Endodermal cell (in vitro differentiated cells): Measurements from ENCODE around the gene CNTF. TPM values are rescaled to one million over a fixed set of nuclear protein-coding genes. Genes with fewer than 3 reads are reported as not detected.

ENCODE experiments used
- DNase-seq: peaks from one replicate; pipeline ENCODE4 v3.0.0-alpha.2; 2017
- H3K27ac ChIP-seq: 2 replicates; pipeline ENCODE4 v1.5.1; 2013; ENCODE audit warnings: mild to moderate bottlenecking, low read depth, low read length, moderate library complexity
- H3K27me3 ChIP-seq: 2 replicates; pipeline ENCODE4 v1.6.1; 2013; ENCODE audit warnings: mild to moderate bottlenecking, low read length, moderate library complexity; ENCODE audit not compliant: insufficient read depth, control insufficient read depth, poor library complexity, severe bottlenecking
- H3K36me3 ChIP-seq: 2 replicates; pipeline ENCODE4 v1.7.0; 2013; ENCODE audit warnings: mild to moderate bottlenecking, low read length, moderate library complexity; ENCODE audit not compliant: control insufficient read depth, insufficient read depth
- H3K4me1 ChIP-seq: one replicate; pipeline ENCODE4 v1.7.0; 2013; ENCODE audit warnings: low read length; ENCODE audit not compliant: control insufficient read depth, insufficient read depth
- H3K4me3 ChIP-seq: 2 replicates; pipeline ENCODE4 v1.5.1; 2013; ENCODE audit warnings: mild to moderate bottlenecking, low read length, moderate library complexity
- H3K9ac ChIP-seq: 2 replicates; pipeline ENCODE4 v1.6.1; 2013; ENCODE audit warnings: mild to moderate bottlenecking, low read length, moderate library complexity; ENCODE audit not compliant: poor library complexity, severe bottlenecking; ENCODE audit errors: extremely low read depth
- H3K9me3 ChIP-seq: 2 replicates; pipeline ENCODE4 v1.6.1; 2013; ENCODE audit warnings: mild to moderate bottlenecking, low read length, moderate library complexity; ENCODE audit not compliant: control insufficient read depth
- H3K27ac Mint-ChIP-seq: 2 replicates; pipeline ENCODE4 v1.8.0; 2020; ENCODE audit warnings: mixed read lengths
- H3K27me3 Mint-ChIP-seq: 2 replicates; pipeline ENCODE4 v1.8.0; 2021; ENCODE audit warnings: mild to moderate bottlenecking, mixed read lengths; ENCODE audit not compliant: insufficient read depth
- H3K36me3 Mint-ChIP-seq: 2 replicates; pipeline ENCODE4 v1.8.0; 2020; ENCODE audit warnings: low read depth, mixed read lengths
- H3K4me1 Mint-ChIP-seq: 2 replicates; pipeline ENCODE4 v1.8.0; 2020; ENCODE audit warnings: mixed read lengths
- H3K4me3 Mint-ChIP-seq: 2 replicates; pipeline ENCODE4 v1.8.0; 2020; ENCODE audit warnings: mild to moderate bottlenecking, moderate library complexity, mixed read lengths
- H3K9me3 Mint-ChIP-seq: 2 replicates; pipeline ENCODE4 v1.8.0; 2020; ENCODE audit warnings: mild to moderate bottlenecking, mixed read lengths
- WGBS, 2 experiments: methylation state at CpG; one replicate each; pipeline versions ENCODE4 v1.1.5 to v1.1.7; 2013; ENCODE audit warnings: missing lambda C conversion rate in 2 of 2, mixed read lengths in 1 of 2; ENCODE audit not compliant: insufficient coverage in 1 of 2, insufficient read length in 1 of 2; 5-methylcytosine and 5-hydroxymethylcytosine counted together
- total RNA-seq, 2 donors: library from RNA; stranded (reverse); fragmentation: NEBNext Ultra II Directional in 1 of 2; extraction: Animal tissue kit (Norgen Biotek cat#: 25700) in 1 of 2; gene quantifications; 2 replicates in 1 of 2; 3 replicates in 1 of 2; pipeline ENCODE4 v1.2.1, GENCODE V29; 2021
- TF ChIP-seq, protein P1 (sequence below): fragments of 200-600 bp; sonication (generic); conservative IDR thresholded peaks from 2 replicates; pipeline ENCODE4 v1.5.0; 2021; ENCODE audit warnings: antibody characterized with exemption, mild to moderate bottlenecking

CNTF gene
- total RNA-seq, 2 donors from 2014 or later, result 1.7 to 3.7 TPM

DNA sequence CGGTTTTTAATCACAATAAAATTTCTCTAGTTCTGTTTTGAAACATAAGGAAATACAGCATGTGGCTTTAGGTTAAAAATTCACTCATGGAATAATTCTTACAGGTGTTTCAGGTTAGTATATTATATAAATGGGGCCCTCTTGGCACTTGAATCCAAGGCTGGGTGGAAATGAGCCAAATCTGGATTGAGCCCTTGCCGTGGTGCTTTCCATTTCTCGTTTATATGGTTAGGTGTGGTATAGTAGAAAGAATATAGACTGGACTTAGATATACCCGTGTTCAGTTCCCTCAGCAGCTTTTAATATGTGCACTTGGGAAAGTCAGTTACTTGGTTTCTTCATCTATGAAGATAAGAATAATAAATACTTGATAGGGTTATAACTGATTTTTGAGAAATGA is 27.6 kb upstream of the CNTF start:
- Mint-ChIP-seq H3K4me1 (peaks cover under 1% of the 10 kb centered on the region), H3K27ac (no peak overlapping the region), H3K36me3 (peaks cover 15% of the 10 kb centered on the region), H3K27me3 (no peaks in the 10 kb centered on the region), H3K9me3 (no peaks in the 10 kb centered on the region), H3K4me3 (no peak overlapping the region)
- no peaks in the 10 kb centered on the region for H3K9me3 ChIP-seq
- 95 to 100% methylated on average over 1 to 3 of the region's 4 CpGs for WGBS, 2 experiments
- TF ChIP-seq, protein P1, sequence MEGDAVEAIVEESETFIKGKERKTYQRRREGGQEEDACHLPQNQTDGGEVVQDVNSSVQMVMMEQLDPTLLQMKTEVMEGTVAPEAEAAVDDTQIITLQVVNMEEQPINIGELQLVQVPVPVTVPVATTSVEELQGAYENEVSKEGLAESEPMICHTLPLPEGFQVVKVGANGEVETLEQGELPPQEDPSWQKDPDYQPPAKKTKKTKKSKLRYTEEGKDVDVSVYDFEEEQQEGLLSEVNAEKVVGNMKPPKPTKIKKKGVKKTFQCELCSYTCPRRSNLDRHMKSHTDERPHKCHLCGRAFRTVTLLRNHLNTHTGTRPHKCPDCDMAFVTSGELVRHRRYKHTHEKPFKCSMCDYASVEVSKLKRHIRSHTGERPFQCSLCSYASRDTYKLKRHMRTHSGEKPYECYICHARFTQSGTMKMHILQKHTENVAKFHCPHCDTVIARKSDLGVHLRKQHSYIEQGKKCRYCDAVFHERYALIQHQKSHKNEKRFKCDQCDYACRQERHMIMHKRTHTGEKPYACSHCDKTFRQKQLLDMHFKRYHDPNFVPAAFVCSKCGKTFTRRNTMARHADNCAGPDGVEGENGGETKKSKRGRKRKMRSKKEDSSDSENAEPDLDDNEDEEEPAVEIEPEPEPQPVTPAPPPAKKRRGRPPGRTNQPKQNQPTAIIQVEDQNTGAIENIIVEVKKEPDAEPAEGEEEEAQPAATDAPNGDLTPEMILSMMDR, result no peak
- H3K27me3 ChIP-seq, result no peaks in the 10 kb centered on the region
- no peak for DNase-seq
- no peak overlapping the region for H3K27ac ChIP-seq
- H3K36me3 ChIP-seq, result peaks cover 46% of the 10 kb centered on the region
- H3K4me3 ChIP-seq, result no peak overlapping the region
- H3K9ac ChIP-seq, result no peak overlapping the region
- H3K4me1 ChIP-seq, result no peaks in the 10 kb centered on the region

DNA sequence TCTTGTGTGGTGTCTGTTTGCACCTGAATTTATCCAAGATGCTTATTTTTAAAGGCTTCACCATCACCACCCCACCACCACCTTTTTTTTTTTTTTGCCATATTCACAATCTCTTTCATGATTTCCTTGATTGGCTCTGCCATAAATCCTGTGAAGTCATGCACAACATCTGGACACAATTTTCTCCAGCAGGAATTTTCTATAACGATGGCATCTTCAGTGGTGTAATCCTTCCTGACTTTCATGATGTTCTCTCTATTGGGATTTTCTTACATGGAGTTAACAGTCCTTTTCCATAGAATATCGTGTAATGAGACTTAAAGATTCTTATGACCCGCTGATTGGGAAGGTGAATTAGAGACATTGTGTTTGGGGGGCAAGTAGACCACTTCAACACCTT is 25.8 kb upstream of the CNTF start:
- H3K36me3 ChIP-seq, result peaks cover 31% of the 10 kb centered on the region
- no peak overlapping the region for H3K4me3 Mint-ChIP-seq
- peaks cover 15% of the 10 kb centered on the region for H3K36me3 Mint-ChIP-seq
- DNase-seq, result no peak
- no peaks in the 10 kb centered on the region for H3K9me3 Mint-ChIP-seq
- H3K27ac Mint-ChIP-seq, result no peak overlapping the region
- TF ChIP-seq, protein P1, result no peak
- H3K27ac ChIP-seq, result no peak overlapping the region
- H3K27me3 Mint-ChIP-seq, result no peaks in the 10 kb centered on the region
- 87 to 100% methylated on average over 1 to 3 of the region's 3 CpGs for WGBS, 2 experiments
- H3K9ac ChIP-seq, result no peak overlapping the region
- peaks cover 9% of the 10 kb centered on the region for H3K4me1 Mint-ChIP-seq
- H3K27me3 ChIP-seq, result no peaks in the 10 kb centered on the region
- H3K4me1 ChIP-seq, result no peaks in the 10 kb centered on the region
- no peaks in the 10 kb centered on the region for H3K9me3 ChIP-seq
- no peak overlapping the region for H3K4me3 ChIP-seq

DNA sequence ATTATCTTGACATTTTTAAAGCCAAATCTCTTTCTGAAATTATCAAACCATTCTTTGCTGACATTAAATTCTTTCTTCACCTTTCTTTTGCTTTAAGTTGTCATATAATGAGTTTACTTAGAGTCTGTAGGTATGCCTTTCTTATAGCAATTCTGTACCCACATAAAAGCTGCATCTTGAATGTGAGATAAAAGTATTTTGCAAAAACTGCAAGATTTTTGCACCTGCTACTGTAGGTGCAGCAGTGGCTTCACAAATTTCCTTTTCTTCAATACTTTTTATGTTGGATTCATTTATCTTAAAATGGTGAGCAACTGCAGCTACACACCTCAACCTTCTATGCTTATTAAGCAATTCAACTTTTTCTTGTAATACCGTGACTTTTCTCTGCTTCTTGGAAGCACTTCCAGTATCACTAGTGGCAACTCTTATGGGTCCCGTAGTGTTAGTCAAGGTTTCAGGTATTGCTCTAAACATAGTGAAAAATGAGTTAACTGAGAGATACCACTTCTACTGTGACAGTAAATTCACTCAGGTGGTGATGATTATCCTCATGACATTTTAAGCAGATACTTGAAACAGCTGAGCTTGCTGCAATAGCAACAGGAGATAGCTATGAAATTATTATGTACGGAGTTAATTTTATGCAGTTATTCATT is 24.9 kb upstream of the CNTF start:
- H3K9me3 Mint-ChIP-seq, result no peaks in the 10 kb centered on the region
- 98 to 100% methylated on average over 2 to 3 of the region's 3 CpGs for WGBS, 2 experiments
- no peak for DNase-seq
- H3K27ac ChIP-seq, result no peak overlapping the region
- no peaks in the 10 kb centered on the region for H3K4me1 ChIP-seq
- H3K27ac Mint-ChIP-seq, result no peak overlapping the region
- no peak overlapping the region for H3K9ac ChIP-seq
- H3K4me1 Mint-ChIP-seq, result peaks cover 9% of the 10 kb centered on the region
- H3K36me3 ChIP-seq, result peaks cover 24% of the 10 kb centered on the region
- TF ChIP-seq, protein P1, result no peak
- no peaks in the 10 kb centered on the region for H3K27me3 Mint-ChIP-seq
- no peak overlapping the region for H3K4me3 Mint-ChIP-seq
- peaks cover 13% of the 10 kb centered on the region for H3K36me3 Mint-ChIP-seq
- no peaks in the 10 kb centered on the region for H3K9me3 ChIP-seq
- H3K4me3 ChIP-seq, result no peak overlapping the region
- no peaks in the 10 kb centered on the region for H3K27me3 ChIP-seq
